ENCODE measurements around the gene HDAC7.

The HDAC7 gene

DNA sequence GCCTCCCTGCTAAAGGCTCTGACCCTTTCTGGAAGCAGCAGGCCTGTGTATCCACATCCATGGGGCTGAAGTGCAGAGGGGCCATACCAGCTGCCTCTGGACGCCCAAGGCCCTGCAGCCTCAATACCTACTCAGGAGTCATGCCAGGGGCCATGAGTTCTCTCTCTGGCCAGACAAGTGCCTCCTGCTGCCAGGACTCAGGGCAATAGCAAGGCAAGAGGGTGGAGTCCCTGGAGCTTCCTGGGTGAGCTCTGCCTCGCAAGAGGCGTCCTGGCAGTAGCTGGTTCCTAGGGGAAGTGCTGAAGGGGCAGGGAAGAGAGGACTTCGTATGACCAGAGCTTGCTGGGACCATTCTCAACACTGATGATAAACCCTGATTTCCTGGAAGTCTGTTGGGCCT is 83.5 kb downstream of the HDAC7 start:
- no peak overlapping the region for H3K4me3 ChIP-seq (ENCODE audit: low read depth, low read length)
- TF ChIP-seq, protein P1, sequence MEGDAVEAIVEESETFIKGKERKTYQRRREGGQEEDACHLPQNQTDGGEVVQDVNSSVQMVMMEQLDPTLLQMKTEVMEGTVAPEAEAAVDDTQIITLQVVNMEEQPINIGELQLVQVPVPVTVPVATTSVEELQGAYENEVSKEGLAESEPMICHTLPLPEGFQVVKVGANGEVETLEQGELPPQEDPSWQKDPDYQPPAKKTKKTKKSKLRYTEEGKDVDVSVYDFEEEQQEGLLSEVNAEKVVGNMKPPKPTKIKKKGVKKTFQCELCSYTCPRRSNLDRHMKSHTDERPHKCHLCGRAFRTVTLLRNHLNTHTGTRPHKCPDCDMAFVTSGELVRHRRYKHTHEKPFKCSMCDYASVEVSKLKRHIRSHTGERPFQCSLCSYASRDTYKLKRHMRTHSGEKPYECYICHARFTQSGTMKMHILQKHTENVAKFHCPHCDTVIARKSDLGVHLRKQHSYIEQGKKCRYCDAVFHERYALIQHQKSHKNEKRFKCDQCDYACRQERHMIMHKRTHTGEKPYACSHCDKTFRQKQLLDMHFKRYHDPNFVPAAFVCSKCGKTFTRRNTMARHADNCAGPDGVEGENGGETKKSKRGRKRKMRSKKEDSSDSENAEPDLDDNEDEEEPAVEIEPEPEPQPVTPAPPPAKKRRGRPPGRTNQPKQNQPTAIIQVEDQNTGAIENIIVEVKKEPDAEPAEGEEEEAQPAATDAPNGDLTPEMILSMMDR (IDR thresholded peaks at IDR 0.05; ENCODE audit: control insufficient read depth, extremely low read depth, insufficient read depth), result no peak
- DNase-seq (ENCODE audit: low read depth), result no peak

DNA sequence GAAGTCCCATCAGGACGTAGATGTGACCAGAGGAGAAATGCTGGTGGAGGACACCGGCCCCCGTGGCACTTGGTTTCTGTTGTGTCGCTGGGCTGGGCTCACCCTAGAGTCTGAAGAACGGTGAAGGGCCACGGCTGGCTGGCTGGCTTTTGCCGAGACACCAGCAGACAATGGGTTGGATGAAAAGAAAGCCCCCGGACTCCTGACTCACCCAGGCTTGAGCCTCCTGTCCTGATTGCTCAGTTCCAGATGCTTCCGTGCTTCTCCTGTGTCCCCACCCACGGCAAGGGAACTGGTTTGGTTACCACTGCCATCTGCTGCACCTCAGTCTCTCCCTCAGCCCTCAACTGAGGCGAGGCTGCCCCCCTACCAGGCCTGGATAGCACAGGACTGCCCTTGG is 84.1 kb downstream of the HDAC7 start:
- no peak for DNase-seq (ENCODE audit: low read depth)
- no peak overlapping the region for H3K4me3 ChIP-seq (ENCODE audit: low read depth, low read length)
- TF ChIP-seq, protein P1 (IDR thresholded peaks at IDR 0.05; ENCODE audit: control insufficient read depth, extremely low read depth, insufficient read depth), result no peak

DNA sequence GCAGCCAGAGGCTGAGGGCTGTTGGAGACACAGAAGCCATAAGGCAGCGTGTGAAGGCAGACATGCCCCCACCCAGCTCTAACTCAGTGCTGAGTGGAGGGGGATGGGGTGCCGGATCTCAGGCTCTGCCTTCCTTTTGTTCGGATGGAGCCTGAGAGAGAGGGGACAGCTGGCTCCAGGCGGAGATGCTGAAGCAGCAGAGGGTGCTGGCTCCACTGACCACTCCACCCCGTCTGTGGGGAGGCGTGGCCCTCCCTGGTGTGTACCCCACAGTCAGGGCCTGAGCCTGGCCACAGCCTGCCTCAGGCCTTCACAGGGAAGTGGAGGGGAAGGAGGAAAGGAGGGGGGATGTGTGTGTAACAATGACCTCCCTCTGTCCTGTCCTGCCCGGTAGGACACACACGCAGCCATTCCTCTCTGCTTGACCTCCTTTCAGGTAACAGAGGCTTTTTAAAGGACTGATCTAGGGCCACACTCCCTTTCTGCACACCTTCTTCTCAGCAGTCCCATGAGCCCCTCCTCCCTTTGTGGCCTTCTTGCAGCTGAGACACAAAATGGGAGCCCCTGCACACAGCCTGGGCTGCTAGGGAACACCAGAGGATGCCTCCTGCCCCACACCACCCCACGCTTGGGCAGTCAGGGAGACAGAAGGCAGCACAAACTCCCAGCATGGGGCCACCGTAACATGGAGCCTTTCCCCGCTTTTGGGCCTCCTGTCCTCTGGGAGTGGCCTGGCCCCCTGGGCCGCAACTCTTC is 84.8 kb downstream of the HDAC7 start:
- no peak overlapping the region for H3K4me3 ChIP-seq (ENCODE audit: low read depth, low read length)
- TF ChIP-seq, protein P1 (IDR thresholded peaks at IDR 0.05; ENCODE audit: control insufficient read depth, extremely low read depth, insufficient read depth), result no peak
- no peak for DNase-seq (ENCODE audit: low read depth)

DNA sequence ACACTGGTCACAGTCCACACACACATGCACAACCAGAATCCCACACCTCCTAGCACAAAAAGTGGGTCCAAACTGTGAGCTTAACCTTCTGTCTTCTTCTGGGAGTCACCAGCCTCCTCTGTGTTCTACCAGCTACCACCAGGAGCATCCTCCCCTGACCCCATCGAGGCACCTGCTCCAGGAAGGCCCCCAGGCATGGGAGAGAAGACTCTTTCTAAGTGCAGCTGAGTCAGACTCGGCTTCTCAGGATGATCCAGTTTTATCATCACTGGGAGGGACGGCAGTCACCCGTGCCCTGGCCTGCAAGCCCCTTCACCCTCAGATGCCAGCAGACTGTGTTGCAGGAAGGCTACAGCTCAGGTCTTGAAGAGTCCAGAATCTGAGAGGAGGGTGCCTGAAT is 86.6 kb downstream of the HDAC7 start:
- DNase-seq (ENCODE audit: low read depth), result no peak
- H3K4me3 ChIP-seq (ENCODE audit: low read depth, low read length), result no peak overlapping the region
- TF ChIP-seq, protein P1 (IDR thresholded peaks at IDR 0.05; ENCODE audit: control insufficient read depth, extremely low read depth, insufficient read depth), result no peak
